OCI-LY7 (cell line): ENCODE results near the gene HRH3. TPM values are rescaled to one million over a fixed set of nuclear protein-coding genes. Genes with fewer than 3 reads are reported as not detected.

Experiments
- BruUV-seq: library from RNA; stranded (reverse); fragments of 400-500 nt; replicated peaks from 2 replicates; lab custom pipeline; 2021; lab: Mats Ljungman, UMichigan
- CTCF ChIA-PET: fragments of 300-600 bp; sonication (Branson Sonifier 250); formaldehyde crosslinking; loops from one replicate; lab custom pipeline; 2022; ENCODE audit warnings: antibody characterized with exemption; ENCODE audit not compliant: unreplicated experiment; lab: Charles Lee
- POLR2A ChIA-PET: fragments of 300-600 bp; sonication (Branson Sonifier 250); formaldehyde crosslinking; loops from one replicate; lab custom pipeline; 2022; ENCODE audit warnings: antibody characterized with exemption; lab: Charles Lee
- DNase-seq: peaks from one replicate; pipeline ENCODE4 v3.0.0-alpha.2; 2015; ENCODE audit warnings: low spot score
- H2AFZ ChIP-seq: fragments of 200-600 bp; sonication (generic), shearing (Covaris generic); 2 replicates; pipeline ENCODE4 v1.6.1; 2014; ENCODE audit warnings: mild to moderate bottlenecking, antibody characterized with exemption, low read length, moderate library complexity
- H3K27ac ChIP-seq: fragments of 200-600 bp; sonication (generic); 2 replicates; pipeline ENCODE4 v1.5.1; 2014; ENCODE audit warnings: mixed run types, low read depth, mild to moderate bottlenecking, moderate library complexity, low read length, inconsistent platforms; ENCODE audit not compliant: poor library complexity, severe bottlenecking
- H3K36me3 ChIP-seq: fragments of 200-600 bp; sonication (generic); 2 replicates; pipeline ENCODE4 v1.6.1; 2014; ENCODE audit warnings: mild to moderate bottlenecking, antibody characterized with exemption, low read length, moderate library complexity, mixed read lengths; ENCODE audit not compliant: insufficient read depth
- H3K4me1 ChIP-seq: fragments of 200-600 bp; sonication (generic); 2 replicates; pipeline ENCODE4 v1.5.1; 2014; ENCODE audit warnings: mild to moderate bottlenecking, low read length; ENCODE audit not compliant: insufficient read depth, poor library complexity, severe bottlenecking
- H3K4me2 ChIP-seq: fragments of 200-600 bp; sonication (generic); 2 replicates; pipeline ENCODE4 v1.6.1; 2014; ENCODE audit warnings: mild to moderate bottlenecking, low read length
- H3K4me3 ChIP-seq: fragments of 200-600 bp; sonication (generic); 2 replicates; pipeline ENCODE4 v1.5.1; 2014; ENCODE audit warnings: mild to moderate bottlenecking, low read depth, low read length; ENCODE audit not compliant: poor library complexity, severe bottlenecking
- H3K79me2 ChIP-seq: fragments of 200-600 bp; sonication (generic); 2 replicates; pipeline ENCODE4 v1.6.1; 2016; ENCODE audit warnings: low read depth, mild to moderate bottlenecking, low read length, moderate library complexity, mixed read lengths; ENCODE audit not compliant: insufficient read depth
- H3K9me2 ChIP-seq: fragments of 200-600 bp; sonication (generic); 2 replicates; pipeline ENCODE4 v1.6.1; 2016; ENCODE audit warnings: mild to moderate bottlenecking, low read length, mixed read lengths; ENCODE audit not compliant: insufficient read depth
- H3K9me3 ChIP-seq: fragments of 200-600 bp; sonication (generic); 2 replicates; pipeline ENCODE4 v1.6.1; 2014; ENCODE audit warnings: mild to moderate bottlenecking, mixed run types, low read length, mixed read lengths
- H4K20me1 ChIP-seq: fragments of 200-600 bp; sonication (generic); 2 replicates; pipeline ENCODE4 v1.6.1; 2014; ENCODE audit warnings: mild to moderate bottlenecking, antibody characterized with exemption, low read length, moderate library complexity, mixed read lengths; ENCODE audit not compliant: insufficient read depth
- EZH2phosphoT487 ChIP-seq: fragments of 200-600 bp; sonication (generic); IDR thresholded peaks from 2 replicates; pipeline ENCODE4 v1.6.1; 2018; ENCODE audit warnings: low read depth, borderline replicate concordance, mild to moderate bottlenecking, mixed run types, antibody characterized with exemption, low read length, moderate library complexity, mixed read lengths
- intact Hi-C: fragments of 100-400 bp; cut with micrococcal nuclease; formaldehyde crosslinking; loops from one replicate; pipeline ENCODE4 v1.10.0; 2022; ENCODE audit not compliant: unreplicated experiment
- total RNA-seq, 2 experiments: library from RNA; depleted of rRNA in 1 of 2; stranded (reverse); fragments of >200 nt in 1 of 2; shearing (Covaris generic) in 1 of 2; gene quantifications; 2 replicates each; pipeline ENCODE4 v1.2.3, GENCODE V29; 2014 to 2022
- TF ChIP-seq, protein P1 (sequence below): fragments of 200-600 bp; sonication (generic); conservative IDR thresholded peaks from 2 replicates; pipeline ENCODE4 v1.5.1; 2014; ENCODE audit warnings: mild to moderate bottlenecking, antibody characterized with exemption, low read length, moderate library complexity, mixed read lengths

Gene HRH3
- total RNA-seq, 2 experiments from 2014 or later: not detected

DNA sequence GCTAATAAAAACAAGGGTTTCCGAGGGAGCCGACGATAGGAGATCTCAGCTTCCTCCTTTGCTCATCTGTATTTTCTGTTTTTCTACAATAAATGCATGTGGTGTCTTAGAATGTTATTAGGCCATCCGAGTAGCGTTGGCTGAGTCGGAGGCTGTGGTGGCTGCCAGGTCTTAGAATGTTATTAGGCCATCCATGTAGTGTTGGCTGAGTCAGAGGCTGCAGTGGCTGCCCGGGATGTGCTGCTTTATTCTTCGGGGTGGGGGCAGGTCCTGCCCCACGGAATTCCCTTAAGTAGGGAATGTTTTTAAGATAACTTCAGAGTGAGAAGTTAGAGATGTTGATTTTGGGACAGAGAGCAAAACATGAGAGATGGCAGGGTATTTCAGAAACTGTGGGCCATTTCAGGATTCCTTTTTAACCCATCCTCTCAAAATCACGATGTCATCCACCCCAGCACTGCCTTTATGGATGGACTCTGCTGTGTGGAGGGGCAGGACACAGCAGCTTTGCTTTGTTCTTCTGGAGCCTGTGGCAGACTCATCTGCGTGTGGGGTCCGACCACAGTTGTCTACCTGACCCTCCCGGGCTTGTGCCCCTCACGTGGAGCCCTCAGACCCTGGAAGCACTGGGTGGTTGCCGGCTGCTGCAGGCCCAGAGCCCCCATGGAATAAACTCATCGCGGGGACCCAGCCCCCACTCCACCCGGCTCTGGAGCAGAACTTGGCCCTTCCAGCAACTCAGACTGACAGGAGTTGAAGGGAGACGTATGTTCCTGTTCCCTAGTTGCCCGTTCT is 38.6 kb upstream of the HRH3 start:
- H4K20me1 ChIP-seq: no peaks in the 10 kb centered on the region; the same call in 1 of the 2 replicates
- POLR2A ChIA-PET: interaction anchor here (0.9 kb wide), 1 partner anchor 42 kb away, joined by 3 read pairs; no protein-coding TSS in a partner anchor
- no peak for DNase-seq
- no peaks in the 10 kb centered on the region for H3K9me2 ChIP-seq
- CTCF ChIA-PET: no interaction called here
- no TSS peak for BruUV-seq
- no peaks in the 10 kb centered on the region for H3K9me3 ChIP-seq
- no peak overlapping the region for H3K27ac ChIP-seq
- no peaks in the 10 kb centered on the region for H3K79me2 ChIP-seq
- intact Hi-C loops: no loop called here
- H2AFZ ChIP-seq: no peak overlapping the region
- no peak overlapping the region for H3K4me2 ChIP-seq
- no peak for TF ChIP-seq EZH2phosphoT487
- TF ChIP-seq, protein P1, sequence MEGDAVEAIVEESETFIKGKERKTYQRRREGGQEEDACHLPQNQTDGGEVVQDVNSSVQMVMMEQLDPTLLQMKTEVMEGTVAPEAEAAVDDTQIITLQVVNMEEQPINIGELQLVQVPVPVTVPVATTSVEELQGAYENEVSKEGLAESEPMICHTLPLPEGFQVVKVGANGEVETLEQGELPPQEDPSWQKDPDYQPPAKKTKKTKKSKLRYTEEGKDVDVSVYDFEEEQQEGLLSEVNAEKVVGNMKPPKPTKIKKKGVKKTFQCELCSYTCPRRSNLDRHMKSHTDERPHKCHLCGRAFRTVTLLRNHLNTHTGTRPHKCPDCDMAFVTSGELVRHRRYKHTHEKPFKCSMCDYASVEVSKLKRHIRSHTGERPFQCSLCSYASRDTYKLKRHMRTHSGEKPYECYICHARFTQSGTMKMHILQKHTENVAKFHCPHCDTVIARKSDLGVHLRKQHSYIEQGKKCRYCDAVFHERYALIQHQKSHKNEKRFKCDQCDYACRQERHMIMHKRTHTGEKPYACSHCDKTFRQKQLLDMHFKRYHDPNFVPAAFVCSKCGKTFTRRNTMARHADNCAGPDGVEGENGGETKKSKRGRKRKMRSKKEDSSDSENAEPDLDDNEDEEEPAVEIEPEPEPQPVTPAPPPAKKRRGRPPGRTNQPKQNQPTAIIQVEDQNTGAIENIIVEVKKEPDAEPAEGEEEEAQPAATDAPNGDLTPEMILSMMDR: no peak
- peaks cover 14% of the 10 kb centered on the region; the same call in 1 of the 2 replicates for H3K36me3 ChIP-seq
- no peak overlapping the region for H3K4me3 ChIP-seq
- H3K4me1 ChIP-seq: no peaks in the 10 kb centered on the region

DNA sequence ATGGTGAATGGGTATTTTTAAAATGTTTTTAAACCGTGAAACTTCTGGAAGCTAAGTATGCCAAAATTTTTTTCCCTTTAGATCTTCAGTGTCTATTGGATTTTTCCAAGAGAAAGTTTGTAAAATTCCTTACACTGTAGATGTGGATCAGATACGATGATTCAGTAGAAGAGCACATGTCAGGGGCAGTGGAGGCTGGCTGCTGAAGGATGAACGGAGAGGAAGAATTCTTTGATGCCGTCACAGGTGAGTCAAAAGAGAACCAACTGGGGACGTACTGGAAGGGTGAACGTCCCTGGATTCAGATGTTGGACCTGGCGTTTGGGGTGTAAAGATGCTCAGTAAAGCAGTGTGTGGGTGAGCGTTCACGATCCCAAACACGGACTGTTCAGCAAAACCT is 35.9 kb upstream of the HRH3 start:
- Histone ChIP-seq H3K9me2 (no peaks in the 10 kb centered on the region), H3K4me3 (no peak overlapping the region), H2AFZ (no peak overlapping the region), H3K79me2 (no peaks in the 10 kb centered on the region), H3K4me1 (no peaks in the 10 kb centered on the region), H4K20me1 (no peaks in the 10 kb centered on the region; the same call in 1 of the 2 replicates), H3K9me3 (no peaks in the 10 kb centered on the region), H3K4me2 (no peak overlapping the region), H3K27ac (no peak overlapping the region), H3K36me3 (peaks cover 10% of the 10 kb centered on the region; the same call in 1 of the 2 replicates)
- TF ChIP-seq EZH2phosphoT487: no peak
- TF ChIP-seq, protein P1: no peak
- intact Hi-C loops: no loop called here
- POLR2A ChIA-PET: interaction anchor here (1.0 kb wide), 1 partner anchor 8 kb away, joined by 3 read pairs; no protein-coding TSS in a partner anchor
- no TSS peak for BruUV-seq
- no peak for DNase-seq
- CTCF ChIA-PET: no interaction called here
